Stomach (tissue), 4 donors: Measurements from ENCODE around the gene DMPK.

Source experiments
- EP300 ChIP-seq: sonication (generic); formaldehyde crosslinking; IDR thresholded peaks from one replicate; pipeline ENCODE4 v1.6.1; 2017; ENCODE audit warnings: antibody characterized with exemption
- TF ChIP-seq, protein P1 (sequence below), 7 experiments: fragments of 450-650 bp in 4 of 7; fragments of 200-600 bp in 3 of 7; sonication (generic) in 3 of 7; IDR thresholded peaks; one replicate each; pipeline ENCODE4 v1.5.1; 2016 to 2019; ENCODE audit warnings: antibody characterized with exemption in 7 of 7, control low read depth in 2 of 7, mild to moderate bottlenecking in 1 of 7

DNA sequence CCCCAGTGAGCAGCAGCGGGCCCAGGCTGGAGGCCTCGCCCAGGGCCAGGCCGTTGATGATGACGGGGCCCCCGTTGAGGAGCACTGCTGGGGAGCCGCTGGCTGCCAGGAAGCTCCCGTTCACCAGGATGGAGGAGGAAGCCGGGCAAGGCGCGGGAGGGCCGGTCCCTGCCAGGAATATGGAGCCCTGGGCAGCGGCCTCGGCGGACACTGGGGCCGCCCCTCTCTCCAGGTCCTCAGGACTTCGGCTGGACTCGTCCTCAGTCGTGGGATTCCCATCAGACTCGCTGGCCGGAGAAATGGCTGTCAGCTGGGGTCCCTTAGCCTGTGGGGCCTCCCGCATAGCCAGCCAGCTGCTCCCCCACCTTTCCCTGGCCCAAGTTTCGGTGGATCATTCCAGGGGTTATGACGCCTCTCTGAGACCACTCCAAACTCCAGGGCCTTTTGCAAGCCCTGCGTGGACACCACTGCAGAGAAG is 15.4 kb downstream of the DMPK start:
- no peak for TF ChIP-seq EP300
- TF ChIP-seq, protein P1, sequence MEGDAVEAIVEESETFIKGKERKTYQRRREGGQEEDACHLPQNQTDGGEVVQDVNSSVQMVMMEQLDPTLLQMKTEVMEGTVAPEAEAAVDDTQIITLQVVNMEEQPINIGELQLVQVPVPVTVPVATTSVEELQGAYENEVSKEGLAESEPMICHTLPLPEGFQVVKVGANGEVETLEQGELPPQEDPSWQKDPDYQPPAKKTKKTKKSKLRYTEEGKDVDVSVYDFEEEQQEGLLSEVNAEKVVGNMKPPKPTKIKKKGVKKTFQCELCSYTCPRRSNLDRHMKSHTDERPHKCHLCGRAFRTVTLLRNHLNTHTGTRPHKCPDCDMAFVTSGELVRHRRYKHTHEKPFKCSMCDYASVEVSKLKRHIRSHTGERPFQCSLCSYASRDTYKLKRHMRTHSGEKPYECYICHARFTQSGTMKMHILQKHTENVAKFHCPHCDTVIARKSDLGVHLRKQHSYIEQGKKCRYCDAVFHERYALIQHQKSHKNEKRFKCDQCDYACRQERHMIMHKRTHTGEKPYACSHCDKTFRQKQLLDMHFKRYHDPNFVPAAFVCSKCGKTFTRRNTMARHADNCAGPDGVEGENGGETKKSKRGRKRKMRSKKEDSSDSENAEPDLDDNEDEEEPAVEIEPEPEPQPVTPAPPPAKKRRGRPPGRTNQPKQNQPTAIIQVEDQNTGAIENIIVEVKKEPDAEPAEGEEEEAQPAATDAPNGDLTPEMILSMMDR (IDR thresholded peaks at IDR 0.05), result no peak
